GM23338 (cell line): ENCODE measurements around the gene ASGR1.

Experiments used
- CREB1 ChIP-seq: fragments of 250-450 bp; sonication (Bioruptor Pico); IDR thresholded peaks from 2 replicates; pipeline ENCODE4 v1.5.0; 2020; ENCODE audit warnings: low read depth, mild to moderate bottlenecking, moderate library complexity
- CTCF ChIP-seq, 2 experiments: fragments of 200-600 bp in 1 of 2; sonication (generic) in 1 of 2; conservative IDR thresholded peaks; 2 replicates each; pipeline versions ENCODE4 v1.5.1 to v1.6.1; 2016 to 2017; ENCODE audit warnings: antibody characterized with exemption in 2 of 2, low read depth in 2 of 2, mild to moderate bottlenecking in 2 of 2, moderate library complexity in 1 of 2
- ETS1 ChIP-seq: IDR thresholded peaks from 2 replicates; pipeline ENCODE4 v1.6.1; 2016; ENCODE audit warnings: antibody characterized with exemption
- EZH2 ChIP-seq: fragments of 200-600 bp; sonication (generic); IDR thresholded peaks from one replicate; pipeline ENCODE4 v1.8.0; 2017; ENCODE audit warnings: antibody characterized with exemption, mild to moderate bottlenecking, low read depth; ENCODE audit not compliant: unreplicated experiment
- EZH2phosphoT487 ChIP-seq: fragments of 200-600 bp; sonication (generic); IDR thresholded peaks from one replicate; pipeline ENCODE4 v1.8.1; 2018; ENCODE audit warnings: antibody characterized with exemption; ENCODE audit not compliant: unreplicated experiment
- POLR2AphosphoS5 ChIP-seq: IDR thresholded peaks from 2 replicates; pipeline ENCODE4 v1.6.1; 2016; ENCODE audit warnings: antibody characterized with exemption, low read depth
- REST ChIP-seq: IDR thresholded peaks from one replicate; pipeline ENCODE4 v1.6.1; 2018; ENCODE audit warnings: antibody characterized with exemption; ENCODE audit not compliant: unreplicated experiment
- STAT1 ChIP-seq: IDR thresholded peaks from one replicate; pipeline ENCODE4 v1.6.1; 2016; ENCODE audit warnings: antibody characterized with exemption; ENCODE audit not compliant: unreplicated experiment
- ZNF331 ChIP-seq: fragments of 250-450 bp; sonication (Bioruptor Pico); IDR thresholded peaks from 2 replicates; pipeline ENCODE4 v1.5.0; 2020; ENCODE audit warnings: low read depth, mild to moderate bottlenecking, moderate library complexity
- ZNF462 ChIP-seq: fragments of 250-450 bp; sonication (Bioruptor Pico); IDR thresholded peaks from 2 replicates; pipeline ENCODE4 v1.5.0; 2020; ENCODE audit warnings: mild to moderate bottlenecking, moderate library complexity

GRCh38 chr17:7226721-7227710 lies 47.8 kb upstream of the ASGR1 start:
- TF ChIP-seq CTCF (conservative IDR thresholded peaks at IDR 0.05; ENCODE audit: low read depth in 2 of 2) (no peak), POLR2AphosphoS5 (no peak), EZH2 (no peak), REST (no peak), EZH2phosphoT487 (no peak), ZNF331 (CRISPR knock-in tag) (no peak), ZNF462 (CRISPR knock-in tag) (no peak), CREB1 (CRISPR knock-in tag) (no peak), ETS1 (no peak), STAT1 (no peak)
